DND-41 (cell line): ENCODE data around the gene PDXK.

Experiments
- EZH2 ChIP-seq: IDR thresholded peaks from 3 replicates; pipeline ENCODE4 v1.6.1; 2012; ENCODE audit warnings: borderline replicate concordance, low read depth, mild to moderate bottlenecking, moderate library complexity, low read length, inconsistent platforms; ENCODE audit not compliant: severe bottlenecking
- TF ChIP-seq, protein P1 (sequence below): IDR thresholded peaks from 2 replicates; pipeline ENCODE4 v1.5.1; 2012; ENCODE audit warnings: borderline replicate concordance, low read length, moderate library complexity, mild to moderate bottlenecking; ENCODE audit not compliant: poor library complexity, severe bottlenecking; ENCODE audit errors: extremely low read depth

- TF ChIP-seq, protein P1, sequence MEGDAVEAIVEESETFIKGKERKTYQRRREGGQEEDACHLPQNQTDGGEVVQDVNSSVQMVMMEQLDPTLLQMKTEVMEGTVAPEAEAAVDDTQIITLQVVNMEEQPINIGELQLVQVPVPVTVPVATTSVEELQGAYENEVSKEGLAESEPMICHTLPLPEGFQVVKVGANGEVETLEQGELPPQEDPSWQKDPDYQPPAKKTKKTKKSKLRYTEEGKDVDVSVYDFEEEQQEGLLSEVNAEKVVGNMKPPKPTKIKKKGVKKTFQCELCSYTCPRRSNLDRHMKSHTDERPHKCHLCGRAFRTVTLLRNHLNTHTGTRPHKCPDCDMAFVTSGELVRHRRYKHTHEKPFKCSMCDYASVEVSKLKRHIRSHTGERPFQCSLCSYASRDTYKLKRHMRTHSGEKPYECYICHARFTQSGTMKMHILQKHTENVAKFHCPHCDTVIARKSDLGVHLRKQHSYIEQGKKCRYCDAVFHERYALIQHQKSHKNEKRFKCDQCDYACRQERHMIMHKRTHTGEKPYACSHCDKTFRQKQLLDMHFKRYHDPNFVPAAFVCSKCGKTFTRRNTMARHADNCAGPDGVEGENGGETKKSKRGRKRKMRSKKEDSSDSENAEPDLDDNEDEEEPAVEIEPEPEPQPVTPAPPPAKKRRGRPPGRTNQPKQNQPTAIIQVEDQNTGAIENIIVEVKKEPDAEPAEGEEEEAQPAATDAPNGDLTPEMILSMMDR = no peak
- no peak for TF ChIP-seq EZH2
These were observed 50.5 kb downstream of the PDXK start for GRCh38 chr21:43769325-43769958.
